ENCODE data around the gene KRTAP1-5. TPM values are rescaled to one million over a fixed set of nuclear protein-coding genes. Genes with fewer than 3 reads are reported as not detected.

The KRTAP1-5 gene
- total and polyA plus RNA-seq, 10 of the 15 experiments (the other 5 are each of a cell fraction or from before 2014, with no cell fraction given): not detected

DNA sequence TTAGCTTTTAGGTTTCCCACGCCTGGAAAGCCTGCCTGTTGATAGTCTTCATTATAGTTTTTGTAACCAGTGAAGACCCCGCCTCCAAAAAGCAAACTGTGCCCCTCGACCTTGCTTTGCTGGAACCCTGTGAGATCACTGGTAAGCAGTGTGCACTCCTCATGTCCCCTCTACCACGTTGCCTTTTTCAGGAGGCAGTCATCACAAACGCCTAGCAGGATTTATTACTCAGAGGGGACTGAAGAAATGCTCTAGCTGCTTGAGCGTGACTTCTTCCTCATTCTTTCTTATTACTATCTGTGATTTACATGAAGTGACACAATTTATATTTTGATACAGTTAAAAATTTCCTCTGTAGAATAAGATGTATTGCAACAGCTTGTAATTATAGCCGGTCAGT, 11.6 kb downstream of the KRTAP1-5 start:
- H3K9me3 ChIP-seq (replicated peaks; ENCODE audit: control insufficient read depth, insufficient read depth, low read length): no peaks in the 10 kb centered on the region
- FAIRE-seq: no peak
- POLR2A ChIA-PET: no interaction called here
- no peak overlapping the region for H3K9ac ChIP-seq (ENCODE audit: control insufficient read depth, insufficient read depth, low read length)
- H3K4me1 ChIP-seq (ENCODE audit: control insufficient read depth, insufficient read depth, low read length): no peaks in the 10 kb centered on the region
- CTCF ChIA-PET: no interaction called here
- in situ Hi-C loops (cut with MboI): no loop called here
- SMC1A ChIA-PET (ENCODE audit: uncharacterized antibody, unreplicated experiment): no interaction called here
- no peak for ATAC-seq
- RAD21 ChIA-PET (ENCODE audit: unreplicated experiment): no interaction called here
- no peaks in the 10 kb centered on the region for H3K36me3 ChIP-seq (ENCODE audit: control insufficient read depth in 2 of 2, insufficient read depth in 2 of 2, low read length in 1 of 2)
- no peak for DNase-seq (ENCODE audit: low read depth, low spot score)
- BruUV-seq (replicated peaks): no TSS peak
- H3K79me2 ChIP-seq (ENCODE audit: control insufficient read depth, insufficient read depth, low read length): no peaks in the 10 kb centered on the region
- no peak overlapping the region for H3K4me2 ChIP-seq (ENCODE audit: control insufficient read depth, insufficient read depth)
- TF ChIP-seq HDAC6 (IDR thresholded peaks at IDR 0.05; ENCODE audit: unreplicated experiment): no peak
- no peak for TF ChIP-seq CREM (IDR thresholded peaks at IDR 0.05; ENCODE audit: low read depth)
- no peak for TF ChIP-seq YBX1 (IDR thresholded peaks at IDR 0.05)
- no peak for TF ChIP-seq SIX5 (IDR thresholded peaks at IDR 0.05; ENCODE audit: low read depth, low read length, severe bottlenecking)
- TF ChIP-seq FOXK2 (IDR thresholded peaks at IDR 0.05): no peak
- TF ChIP-seq, protein P1, sequence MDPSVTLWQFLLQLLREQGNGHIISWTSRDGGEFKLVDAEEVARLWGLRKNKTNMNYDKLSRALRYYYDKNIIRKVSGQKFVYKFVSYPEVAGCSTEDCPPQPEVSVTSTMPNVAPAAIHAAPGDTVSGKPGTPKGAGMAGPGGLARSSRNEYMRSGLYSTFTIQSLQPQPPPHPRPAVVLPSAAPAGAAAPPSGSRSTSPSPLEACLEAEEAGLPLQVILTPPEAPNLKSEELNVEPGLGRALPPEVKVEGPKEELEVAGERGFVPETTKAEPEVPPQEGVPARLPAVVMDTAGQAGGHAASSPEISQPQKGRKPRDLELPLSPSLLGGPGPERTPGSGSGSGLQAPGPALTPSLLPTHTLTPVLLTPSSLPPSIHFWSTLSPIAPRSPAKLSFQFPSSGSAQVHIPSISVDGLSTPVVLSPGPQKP (IDR thresholded peaks at IDR 0.05; ENCODE audit: low read depth, low read length): no peak
- no peak for TF ChIP-seq NBN (IDR thresholded peaks at IDR 0.05)
- no peak for TF ChIP-seq RBBP5 (conservative IDR thresholded peaks at IDR 0.05)
- TF ChIP-seq, protein P2, sequence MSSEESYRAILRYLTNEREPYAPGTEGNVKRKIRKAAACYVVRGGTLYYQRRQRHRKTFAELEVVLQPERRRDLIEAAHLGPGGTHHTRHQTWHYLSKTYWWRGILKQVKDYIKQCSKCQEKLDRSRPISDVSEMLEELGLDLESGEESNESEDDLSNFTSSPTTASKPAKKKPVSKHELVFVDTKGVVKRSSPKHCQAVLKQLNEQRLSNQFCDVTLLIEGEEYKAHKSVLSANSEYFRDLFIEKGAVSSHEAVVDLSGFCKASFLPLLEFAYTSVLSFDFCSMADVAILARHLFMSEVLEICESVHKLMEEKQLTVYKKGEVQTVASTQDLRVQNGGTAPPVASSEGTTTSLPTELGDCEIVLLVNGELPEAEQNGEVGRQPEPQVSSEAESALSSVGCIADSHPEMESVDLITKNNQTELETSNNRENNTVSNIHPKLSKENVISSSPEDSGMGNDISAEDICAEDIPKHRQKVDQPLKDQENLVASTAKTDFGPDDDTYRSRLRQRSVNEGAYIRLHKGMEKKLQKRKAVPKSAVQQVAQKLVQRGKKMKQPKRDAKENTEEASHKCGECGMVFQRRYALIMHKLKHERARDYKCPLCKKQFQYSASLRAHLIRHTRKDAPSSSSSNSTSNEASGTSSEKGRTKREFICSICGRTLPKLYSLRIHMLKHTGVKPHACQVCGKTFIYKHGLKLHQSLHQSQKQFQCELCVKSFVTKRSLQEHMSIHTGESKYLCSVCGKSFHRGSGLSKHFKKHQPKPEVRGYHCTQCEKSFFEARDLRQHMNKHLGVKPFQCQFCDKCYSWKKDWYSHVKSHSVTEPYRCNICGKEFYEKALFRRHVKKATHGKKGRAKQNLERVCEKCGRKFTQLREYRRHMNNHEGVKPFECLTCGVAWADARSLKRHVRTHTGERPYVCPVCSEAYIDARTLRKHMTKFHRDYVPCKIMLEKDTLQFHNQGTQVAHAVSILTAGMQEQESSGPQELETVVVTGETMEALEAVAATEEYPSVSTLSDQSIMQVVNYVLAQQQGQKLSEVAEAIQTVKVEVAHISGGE (CRISPR knock-in tag; IDR thresholded peaks at IDR 0.05): no peak
- TF ChIP-seq RELB (IDR thresholded peaks at IDR 0.05; ENCODE audit: low read depth): no peak
- TF ChIP-seq BRCA1 (IDR thresholded peaks at IDR 0.05; ENCODE audit: low read depth, low read length): no peak
- no peak for TF ChIP-seq FOS (IDR thresholded peaks at IDR 0.05; ENCODE audit: borderline replicate concordance, extremely low read depth, insufficient read length)
- no peak for TF ChIP-seq E2F8 (IDR thresholded peaks at IDR 0.05; ENCODE audit: low read depth, partially characterized antibody)
- TF ChIP-seq CBX5 (IDR thresholded peaks at IDR 0.05; ENCODE audit: low read depth): no peak
- no peak for TF ChIP-seq WRNIP1 (IDR thresholded peaks at IDR 0.05; ENCODE audit: borderline replicate concordance, low read depth, low read length)
- intact Hi-C loops (cut with micrococcal nuclease; ENCODE audit: unreplicated experiment): no loop called here
- no peaks in the 10 kb centered on the region; a peak in 2 of 4 replicates for H3K27me3 ChIP-seq (replicated peaks in 1 of 2; ENCODE audit: control insufficient read depth in 2 of 2, insufficient read depth in 2 of 2, low read length in 1 of 2)
- H3K4me3 ChIP-seq: no peak overlapping the region
- no peak overlapping the region for H2AFZ ChIP-seq (ENCODE audit: control insufficient read depth, low read depth, low read length)
- H4K20me1 ChIP-seq (ENCODE audit: control insufficient read depth, insufficient read depth): no peaks in the 10 kb centered on the region
- WGBS (ENCODE audit: insufficient coverage, insufficient replicate concordance, low lambda C conversion rate, missing lambda C conversion rate): 8% methylated on average over 7 of the region's 7 CpGs
- no peak overlapping the region for H3K27ac ChIP-seq (ENCODE audit: control insufficient read depth, insufficient read depth)

All from GM12878 (cell line).